GM18951 (cell line): ENCODE results near the gene FGD4.
"Not testable (repeated sequence)": the region's sequence is repeated elsewhere in the genome, so short reads cannot be mapped to it uniquely, and the experiment has no call there.

ENCODE experiments used
- POLR2A ChIP-seq: IDR thresholded peaks from 4 replicates; pipeline ENCODE4 v1.6.1; 2011; ENCODE audit warnings: mild to moderate bottlenecking; ENCODE audit not compliant: insufficient read length, insufficient read depth; ENCODE audit errors: extremely low read depth
- in situ Hi-C: fragments of 300-500 bp; cut with MboI; formaldehyde crosslinking; loops from one replicate; pipeline ENCODE4 v1.12.0; 2022; ENCODE audit warnings: low sequenced_read_pairs, mixed read lengths, inconsistent platforms; ENCODE audit not compliant: unreplicated experiment

FGD4 gene

GRCh38 chr12:32542428-32543229 lies 143.3 kb downstream of the FGD4 start:
- TF ChIP-seq POLR2A, result no peak
- in situ Hi-C loops, result no loop called here

- in situ Hi-C loops, result no loop called here
- no peak for TF ChIP-seq POLR2A
Observed at GRCh38 chr12:32544893-32545292, 145.5 kb downstream of the FGD4 start.

GRCh38 chr12:32545413-32545980 lies 146.1 kb downstream of the FGD4 start:
- TF ChIP-seq POLR2A, result no peak
- in situ Hi-C loops, result no loop called here

GRCh38 chr12:32546272-32546671 lies 146.9 kb downstream of the FGD4 start:
- in situ Hi-C loops, result no loop called here
- no peak for TF ChIP-seq POLR2A

GRCh38 chr12:32548691-32549281 lies 149.4 kb downstream of the FGD4 start:
- in situ Hi-C loops, result no loop called here
- TF ChIP-seq POLR2A, result no peak

GRCh38 chr12:32549675-32550079 lies 150.3 kb downstream of the FGD4 start:
- in situ Hi-C loops, result no loop called here
- no peak for TF ChIP-seq POLR2A

- TF ChIP-seq POLR2A, result no peak
- in situ Hi-C loops, result no loop called here
Observed at GRCh38 chr12:32551058-32551457, 151.7 kb downstream of the FGD4 start.

- in situ Hi-C loops, result no loop called here
- TF ChIP-seq POLR2A, result no peak
Observed at GRCh38 chr12:32558903-32559302, 159.5 kb downstream of the FGD4 start.

- TF ChIP-seq POLR2A, result no peak
- in situ Hi-C loops, result no loop called here
Observed at GRCh38 chr12:32559434-32559833, 160.1 kb downstream of the FGD4 start.

GRCh38 chr12:32560520-32560919 lies 161.2 kb downstream of the FGD4 start:
- no peak for TF ChIP-seq POLR2A
- in situ Hi-C loops, result no loop called here

- TF ChIP-seq POLR2A, result no peak
- in situ Hi-C loops, result no loop called here
Observed at GRCh38 chr12:32561931-32562341, 162.6 kb downstream of the FGD4 start.

GRCh38 chr12:32562413-32562812 lies 163.1 kb downstream of the FGD4 start:
- in situ Hi-C loops, result not testable (repeated sequence)

- in situ Hi-C loops, result no loop called here
- no peak for TF ChIP-seq POLR2A
Observed at GRCh38 chr12:32566663-32567295, 167.4 kb downstream of the FGD4 start.

- in situ Hi-C loops, result no loop called here
- TF ChIP-seq POLR2A, result no peak
Observed at GRCh38 chr12:32567296-32567674, 167.9 kb downstream of the FGD4 start.
